GM18951 (cell line): ENCODE data around the gene HOXB7.
A peak's percentile ranks its signal among the peaks of the same experiment; 100 is the strongest.

Experiments used
- POLR2A ChIP-seq: IDR thresholded peaks from 4 replicates; pipeline ENCODE4 v1.6.1; 2011; ENCODE audit warnings: mild to moderate bottlenecking; ENCODE audit not compliant: insufficient read length, insufficient read depth; ENCODE audit errors: extremely low read depth
- in situ Hi-C: fragments of 300-500 bp; cut with MboI; formaldehyde crosslinking; loops from one replicate; pipeline ENCODE4 v1.12.0; 2022; ENCODE audit warnings: low sequenced_read_pairs, mixed read lengths, inconsistent platforms; ENCODE audit not compliant: unreplicated experiment

The HOXB7 gene

GRCh38 chr17:48610282-48611211 is at the start of gene HOXB7:
TSS of gene HOXB7 (minus strand) at chr17:48611017. CDS start at chr17:48610918, 99 bp downstream.
- peak; percentile 46 for TF ChIP-seq POLR2A
- in situ Hi-C loops, result no loop called here

- TF ChIP-seq POLR2A, result no peak
- in situ Hi-C loops, result no loop called here
Measured at GRCh38 chr17:48655913-48656312, 45.1 kb upstream of the HOXB7 start.

GRCh38 chr17:48649741-48650140 is 38.9 kb upstream of the HOXB7 start:
- in situ Hi-C loops, result no loop called here
- TF ChIP-seq POLR2A, result no peak

- in situ Hi-C loops, result no loop called here
- no peak for TF ChIP-seq POLR2A
Measured at GRCh38 chr17:48647963-48648245, 37.1 kb upstream of the HOXB7 start.

GRCh38 chr17:48647103-48647962 is 36.5 kb upstream of the HOXB7 start:
- no peak for TF ChIP-seq POLR2A
- in situ Hi-C loops, result no loop called here

GRCh38 chr17:48646183-48647102 is 35.6 kb upstream of the HOXB7 start:
- TF ChIP-seq POLR2A, result peak; percentile 26
- in situ Hi-C loops, result no loop called here

- no peak for TF ChIP-seq POLR2A
- in situ Hi-C loops, result no loop called here
Measured at GRCh38 chr17:48645639-48646182, 34.9 kb upstream of the HOXB7 start.

- TF ChIP-seq POLR2A, result no peak
- in situ Hi-C loops, result no loop called here
Measured at GRCh38 chr17:48644910-48645557, 34.2 kb upstream of the HOXB7 start.

GRCh38 chr17:48644159-48644558 is 33.3 kb upstream of the HOXB7 start:
- in situ Hi-C loops, result no loop called here
- no peak for TF ChIP-seq POLR2A

- in situ Hi-C loops, result no loop called here
- no peak for TF ChIP-seq POLR2A
Measured at GRCh38 chr17:48643697-48644012, 32.8 kb upstream of the HOXB7 start.

GRCh38 chr17:48642843-48643696 is 32.3 kb upstream of the HOXB7 start:
- in situ Hi-C loops, result no loop called here
- no peak for TF ChIP-seq POLR2A

- in situ Hi-C loops, result no loop called here
Measured at GRCh38 chr17:48642059-48642842, 31.4 kb upstream of the HOXB7 start.

More at GRCh38 chr17:48642059-48642842, 31.4 kb upstream of the HOXB7 start:
- no peak for TF ChIP-seq POLR2A
